ENCODE results near the gene TTLL8.

DNA sequence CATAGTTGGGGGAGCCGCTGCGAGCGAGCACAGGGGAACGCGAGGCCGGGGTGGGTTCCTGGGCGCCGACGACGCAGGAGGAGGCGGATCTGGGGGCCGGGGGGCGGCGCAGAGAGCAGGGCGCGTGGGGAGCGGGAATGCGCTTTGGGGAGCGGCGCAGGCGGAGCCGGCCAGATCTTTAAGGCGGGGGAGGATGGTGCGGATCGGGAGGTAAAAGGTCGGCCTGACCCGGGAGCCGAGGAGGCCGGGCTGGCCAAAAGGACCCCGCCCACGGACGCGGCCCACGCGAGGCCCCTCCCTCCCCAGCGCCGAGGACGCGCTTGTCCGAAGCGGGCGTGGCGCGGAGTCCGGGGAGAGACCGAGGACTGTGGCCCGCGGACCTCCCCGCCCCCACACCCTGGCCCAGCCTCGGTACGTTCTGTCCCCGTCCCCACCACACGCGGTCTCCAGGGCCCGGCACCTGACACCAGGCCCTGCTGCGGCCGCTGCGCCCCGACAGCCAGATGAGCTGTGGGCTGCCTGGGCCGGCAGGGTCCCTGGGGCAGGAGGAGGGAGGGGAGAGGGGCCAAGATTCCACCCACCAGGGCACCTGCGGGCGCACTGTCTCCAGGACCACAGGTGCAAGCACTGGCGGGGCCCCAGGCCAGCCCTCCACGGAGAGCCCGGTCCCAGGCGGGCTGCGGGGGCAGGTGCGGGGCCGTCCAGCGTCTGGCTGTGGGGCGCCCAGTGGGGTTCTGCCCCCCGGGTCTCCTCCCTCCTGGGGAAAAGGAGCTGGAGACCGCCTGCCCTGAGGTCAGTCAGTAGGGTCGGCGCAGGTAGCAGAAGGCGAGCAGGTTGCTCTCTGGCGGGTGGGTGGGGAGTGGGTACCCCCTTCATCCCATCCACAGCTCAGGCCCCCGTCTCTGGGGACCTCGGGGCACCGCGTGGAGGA is 86.6 kb downstream of the TTLL8 start:
- TF ChIP-seq, protein P1, sequence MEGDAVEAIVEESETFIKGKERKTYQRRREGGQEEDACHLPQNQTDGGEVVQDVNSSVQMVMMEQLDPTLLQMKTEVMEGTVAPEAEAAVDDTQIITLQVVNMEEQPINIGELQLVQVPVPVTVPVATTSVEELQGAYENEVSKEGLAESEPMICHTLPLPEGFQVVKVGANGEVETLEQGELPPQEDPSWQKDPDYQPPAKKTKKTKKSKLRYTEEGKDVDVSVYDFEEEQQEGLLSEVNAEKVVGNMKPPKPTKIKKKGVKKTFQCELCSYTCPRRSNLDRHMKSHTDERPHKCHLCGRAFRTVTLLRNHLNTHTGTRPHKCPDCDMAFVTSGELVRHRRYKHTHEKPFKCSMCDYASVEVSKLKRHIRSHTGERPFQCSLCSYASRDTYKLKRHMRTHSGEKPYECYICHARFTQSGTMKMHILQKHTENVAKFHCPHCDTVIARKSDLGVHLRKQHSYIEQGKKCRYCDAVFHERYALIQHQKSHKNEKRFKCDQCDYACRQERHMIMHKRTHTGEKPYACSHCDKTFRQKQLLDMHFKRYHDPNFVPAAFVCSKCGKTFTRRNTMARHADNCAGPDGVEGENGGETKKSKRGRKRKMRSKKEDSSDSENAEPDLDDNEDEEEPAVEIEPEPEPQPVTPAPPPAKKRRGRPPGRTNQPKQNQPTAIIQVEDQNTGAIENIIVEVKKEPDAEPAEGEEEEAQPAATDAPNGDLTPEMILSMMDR (IDR thresholded peaks at IDR 0.05; ENCODE audit: low read length), result no peak
- TF ChIP-seq EZH2 (optimal IDR thresholded peaks at IDR 0.05; ENCODE audit: low read depth, low read length), result no peak
- TF ChIP-seq EZH2phosphoT487 (IDR thresholded peaks at IDR 0.05; ENCODE audit: low read length), result no peak
